Activated CD4-positive, CD25-positive, alpha-beta regulatory T cell (primary cell): Measurements from ENCODE around the gene AMER2.

Source experiments
- DNase-seq, 4 experiments: peaks; one replicate each; lab custom pipeline; 2025; lab: John Stamatoyannopoulos, UW

AMER2 gene

DNA sequence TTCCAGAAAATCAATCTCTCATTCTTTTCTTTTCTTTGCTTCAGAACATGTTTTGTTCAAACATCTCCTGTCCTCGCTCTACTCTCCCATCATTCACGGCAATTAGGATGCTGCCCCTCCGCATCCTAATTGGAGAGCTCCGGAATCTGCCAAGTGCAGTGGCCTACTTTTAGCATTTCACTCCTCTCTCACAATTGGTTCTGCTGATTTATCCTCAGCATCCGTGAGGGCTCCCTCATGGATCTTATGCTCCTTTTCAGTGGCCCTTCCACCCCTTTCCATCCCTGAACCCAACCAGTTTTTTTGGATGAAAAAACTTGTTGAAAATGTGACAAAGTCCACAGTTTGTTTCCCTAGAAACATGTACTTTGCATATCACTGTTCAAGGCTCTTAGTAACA lies 22.4 kb downstream of the AMER2 start:
- DNase-seq, result no peak

- DNase-seq, result no peak
Measured at GRCh38 chr13:25148402-25148771, 23.7 kb downstream of the AMER2 start.

GRCh38 chr13:25147638-25148401 lies 24.3 kb downstream of the AMER2 start:
- DNase-seq, result no peak

GRCh38 chr13:25143706-25144105 lies 28.4 kb downstream of the AMER2 start:
- DNase-seq, result no peak

DNA sequence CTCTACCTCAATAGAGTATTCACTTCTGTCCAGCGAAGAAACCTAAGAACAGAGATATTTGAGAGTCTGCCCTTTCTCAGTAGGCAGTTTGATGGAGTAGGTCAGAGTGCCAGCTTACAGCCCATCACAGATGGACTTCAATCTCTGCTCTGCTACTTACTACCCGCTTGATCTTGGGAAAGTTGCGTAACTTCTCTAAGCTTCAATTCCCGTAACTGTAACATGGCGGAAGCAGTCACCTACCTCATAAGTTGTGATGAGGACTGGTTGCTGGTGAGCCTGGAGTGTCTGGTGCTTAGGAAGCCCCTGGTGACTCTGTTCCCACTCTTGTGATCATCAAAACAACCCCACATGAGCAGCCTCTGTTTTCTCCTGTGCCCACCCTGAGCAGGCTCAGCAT lies 31.0 kb downstream of the AMER2 start:
- no peak for DNase-seq

GRCh38 chr13:25137788-25138115 lies 34.3 kb downstream of the AMER2 start:
- no peak for DNase-seq

DNA sequence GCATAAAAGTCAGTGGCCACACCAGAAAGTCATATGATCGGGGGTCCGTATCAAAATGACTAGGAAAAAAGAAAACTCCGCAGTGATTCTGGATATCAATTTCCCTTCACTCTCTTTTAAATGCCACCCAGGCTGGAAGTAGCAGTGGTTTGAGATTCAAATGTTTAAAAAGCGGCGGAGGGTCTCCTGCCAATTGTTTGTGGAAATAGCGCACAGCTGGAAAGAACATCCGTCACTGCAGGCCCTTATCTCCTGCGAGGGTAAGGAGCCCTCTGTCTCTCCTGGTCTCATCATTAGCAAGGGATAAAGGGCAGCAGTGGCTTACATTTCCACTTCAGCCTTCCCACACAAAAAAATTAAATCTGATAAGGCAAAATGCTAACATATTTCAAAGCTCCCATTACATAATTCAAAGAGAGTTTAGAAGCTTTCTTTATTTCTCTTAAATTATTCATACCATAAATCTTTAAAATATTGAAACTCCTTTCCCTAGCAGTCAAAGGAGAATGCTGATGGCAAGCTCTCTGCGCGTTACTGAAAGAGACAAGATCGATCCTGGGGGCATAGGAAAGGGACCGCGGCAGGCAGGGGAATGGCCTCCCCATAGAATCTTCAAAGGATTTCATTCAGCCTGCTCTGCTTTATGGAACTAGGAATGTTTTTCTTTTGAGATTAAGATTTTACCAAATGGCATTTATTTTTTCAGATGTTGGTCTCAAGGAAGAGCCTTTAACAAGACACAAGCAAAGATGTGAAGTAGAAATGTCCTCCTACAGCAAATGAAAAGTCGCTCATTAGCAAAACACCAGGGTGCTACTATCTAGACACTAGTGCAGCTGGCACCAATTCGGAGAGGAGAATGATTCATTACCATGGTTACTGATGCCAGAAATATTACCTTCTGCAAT lies 35.0 kb downstream of the AMER2 start:
- no peak for DNase-seq

GRCh38 chr13:25135896-25136295 lies 36.2 kb downstream of the AMER2 start:
- no peak for DNase-seq

- no peak for DNase-seq
Measured at GRCh38 chr13:25132751-25133390, 39.2 kb downstream of the AMER2 start.

- DNase-seq, result no peak
Measured at GRCh38 chr13:25131881-25132420, 40.1 kb downstream of the AMER2 start.

DNA sequence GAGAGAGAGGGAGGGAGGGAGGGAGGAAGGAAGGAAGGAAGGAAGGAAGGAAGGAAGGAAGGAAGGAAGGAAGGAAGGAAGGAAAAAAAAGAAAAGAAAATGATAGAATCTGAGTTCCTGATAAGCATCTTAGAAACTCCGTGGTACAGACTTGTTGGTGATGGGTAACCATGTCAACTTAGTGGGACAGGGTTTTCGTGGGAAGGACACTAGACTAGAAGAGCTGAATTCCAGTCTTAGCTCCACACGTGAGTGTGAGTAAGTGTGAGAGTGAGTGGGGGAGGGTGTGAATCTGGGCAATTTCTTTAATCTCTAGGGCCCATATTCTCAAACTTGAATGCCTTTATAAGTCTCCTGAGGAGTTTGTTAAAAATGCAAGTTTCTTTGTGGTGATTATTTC lies 41.1 kb downstream of the AMER2 start:
- no peak for DNase-seq

DNA sequence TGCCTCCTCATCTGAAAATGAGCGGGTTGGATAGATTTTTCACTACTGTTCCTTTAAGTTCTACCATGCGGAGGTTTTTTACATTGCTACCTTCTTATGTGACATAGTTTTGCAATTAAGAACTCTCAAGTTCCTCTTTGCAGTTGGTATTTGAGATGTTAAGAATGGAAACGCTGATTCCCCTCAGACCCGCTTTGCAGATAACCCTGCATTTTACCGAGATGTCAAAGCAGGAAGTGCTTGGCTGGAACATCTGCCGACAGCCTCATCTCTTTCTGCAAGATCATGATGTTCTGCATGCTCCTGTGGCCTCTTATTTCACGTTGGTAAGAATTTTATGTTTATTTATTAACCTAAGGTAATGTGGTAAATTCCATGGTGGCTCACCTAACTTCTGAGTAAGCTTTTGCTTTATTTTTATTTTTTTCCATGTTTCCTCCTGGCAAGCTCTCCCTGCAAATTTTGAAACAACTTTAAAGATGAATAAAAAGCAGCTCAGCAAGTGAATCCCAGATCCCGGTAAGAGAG lies 53.6 kb downstream of the AMER2 start:
- no peak for DNase-seq

GRCh38 chr13:25117312-25117711 lies 54.8 kb downstream of the AMER2 start:
- no peak for DNase-seq

DNA sequence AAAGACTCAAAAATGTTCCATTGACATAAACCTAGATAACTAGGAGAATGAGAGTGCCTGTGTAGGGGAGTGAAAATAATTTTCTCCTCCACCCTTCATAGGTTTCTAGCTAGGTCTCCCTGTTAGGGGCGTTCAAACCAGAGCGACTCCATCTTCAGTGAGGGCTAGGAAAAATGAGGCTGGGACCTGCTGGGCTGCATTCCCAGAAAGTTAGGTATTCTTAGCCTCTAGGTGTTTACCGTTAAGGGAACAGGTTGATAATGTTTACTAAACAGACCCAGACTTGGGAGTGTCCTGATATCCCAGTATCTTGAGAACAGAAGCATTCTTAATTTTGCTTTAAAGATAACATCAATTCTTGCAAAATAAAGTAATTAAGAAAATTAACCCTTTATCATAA lies 56.0 kb downstream of the AMER2 start:
- DNase-seq, result no peak

DNA sequence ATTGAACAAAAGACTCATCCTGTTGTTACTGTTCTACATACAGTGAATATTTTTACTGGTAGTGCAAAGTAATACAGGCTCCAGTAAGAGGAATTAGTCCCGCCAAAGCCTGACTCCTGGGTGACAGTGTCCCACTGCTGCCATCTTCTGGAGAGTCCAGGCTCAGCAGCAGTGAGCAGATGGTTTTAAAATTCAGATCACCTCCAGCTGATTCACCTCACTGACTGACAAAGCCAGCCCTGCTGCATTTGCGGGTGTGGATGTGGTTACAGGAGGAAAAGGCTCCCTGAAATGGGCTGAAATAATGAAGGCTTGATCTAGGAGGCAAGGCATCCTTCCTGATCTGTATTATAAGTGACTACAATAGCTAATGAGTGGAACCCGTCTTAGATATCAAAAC lies 57.9 kb downstream of the AMER2 start:
- peak in 2 of 4 experiments; percentile 15 to 17 for DNase-seq

- no peak for DNase-seq
Measured at GRCh38 chr13:25112695-25113255, 59.3 kb downstream of the AMER2 start.
